ACHN (cell line): ENCODE results near the gene MAD1L1.
"Not testable (repeated sequence)": the region's sequence is repeated elsewhere in the genome, so short reads cannot be mapped to it uniquely, and the experiment has no call there.

Source experiments
- DNase-seq: peaks from one replicate; pipeline ENCODE4 v3.0.0-alpha.2; 2015
- in situ Hi-C: cut with HindIII; loops from 2 replicates; pipeline ENCODE4 v1.10.0; 2017; ENCODE audit warnings: low sequenced_read_pairs, low pct_ligation_motif_present, low pct_unique_long_range_greater_than_20kb

The MAD1L1 gene

GRCh38 chr7:1867370-1868260, 365.1 kb downstream of the MAD1L1 start:
- DNase-seq, result no peak
- in situ Hi-C loops, result no loop called here

- DNase-seq, result no peak
- in situ Hi-C loops, result no loop called here
These were observed 366.1 kb downstream of the MAD1L1 start for GRCh38 chr7:1866601-1867000.

GRCh38 chr7:1865571-1866255, 367.0 kb downstream of the MAD1L1 start:
- in situ Hi-C loops, result no loop called here
- DNase-seq, result no peak

DNA sequence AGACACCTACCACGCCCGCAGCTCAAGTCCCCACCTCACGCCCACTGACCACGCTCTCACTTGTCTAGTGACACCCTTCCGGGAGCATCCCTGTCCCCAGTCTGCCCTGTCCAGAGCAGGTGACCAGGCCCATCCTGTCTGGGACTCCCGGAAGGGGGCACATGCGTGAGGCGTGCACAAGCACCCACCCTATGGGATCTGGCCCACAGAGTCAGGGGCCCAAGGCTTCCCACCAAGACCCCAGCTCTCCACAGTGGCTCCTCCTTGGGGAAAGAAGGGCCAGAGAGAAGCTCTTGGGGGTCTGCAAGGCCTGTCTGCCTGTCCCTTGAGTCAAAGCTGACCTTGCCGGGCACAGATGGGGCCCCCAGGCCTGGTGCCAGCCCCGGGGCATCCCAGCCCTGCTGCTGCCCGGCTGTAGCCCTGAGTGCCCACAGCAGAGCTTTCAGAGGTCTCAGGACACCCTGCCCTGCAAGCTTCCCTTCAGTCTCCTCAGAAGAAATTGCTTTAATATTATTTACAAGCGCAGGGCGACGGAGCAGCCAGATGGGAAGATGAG, 367.7 kb downstream of the MAD1L1 start:
- in situ Hi-C loops, result no loop called here
- DNase-seq, result no peak

- in situ Hi-C loops, result no loop called here
- DNase-seq, result no peak
These were observed 368.4 kb downstream of the MAD1L1 start for GRCh38 chr7:1864161-1864940.

DNA sequence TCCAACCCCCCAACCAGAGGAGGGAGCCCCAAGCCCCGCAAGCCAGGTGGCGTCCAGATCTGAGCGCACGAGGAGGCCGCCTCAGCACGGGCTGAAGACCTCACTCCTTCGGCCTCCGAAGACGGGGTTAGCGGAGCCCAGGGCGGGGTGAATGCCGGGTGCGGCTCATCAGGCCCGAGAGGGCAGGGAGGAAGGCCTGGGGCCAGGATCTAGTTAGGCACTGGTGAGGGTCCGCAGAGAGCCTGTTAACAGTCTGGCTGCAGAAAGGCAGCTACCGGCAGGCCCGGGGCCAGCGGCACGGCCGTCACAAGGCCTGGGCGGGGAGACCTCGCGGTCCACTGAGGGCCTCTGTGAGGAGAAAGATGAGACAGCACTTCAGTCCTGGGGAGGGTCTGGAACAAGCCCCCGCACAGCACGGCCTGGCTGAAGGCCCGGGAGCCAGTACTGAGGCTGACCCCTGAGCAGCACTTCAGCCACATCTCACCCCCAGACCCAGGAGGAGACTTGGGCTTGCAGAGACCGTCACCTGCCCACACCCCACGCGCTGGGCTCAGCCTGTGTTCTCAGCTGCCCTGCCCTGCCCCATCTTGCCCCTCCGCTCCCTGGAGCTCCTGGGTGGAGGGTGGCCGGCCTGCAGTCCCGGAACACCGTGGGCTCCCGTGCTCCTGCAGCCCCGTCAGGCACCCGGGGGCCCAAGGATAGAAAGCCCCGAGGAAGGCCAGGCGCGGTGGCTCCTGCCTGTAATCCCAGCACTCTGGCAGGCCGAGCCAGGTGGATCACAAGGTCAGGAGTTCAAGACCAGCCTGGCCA, 369.4 kb downstream of the MAD1L1 start:
- no peak for DNase-seq
- in situ Hi-C loops, result no loop called here

- in situ Hi-C loops, result no loop called here
- no peak for DNase-seq
These were observed 370.2 kb downstream of the MAD1L1 start for GRCh38 chr7:1862560-1862959.

GRCh38 chr7:1861799-1862458, 370.8 kb downstream of the MAD1L1 start:
- in situ Hi-C loops, result no loop called here
- DNase-seq, result no peak

DNA sequence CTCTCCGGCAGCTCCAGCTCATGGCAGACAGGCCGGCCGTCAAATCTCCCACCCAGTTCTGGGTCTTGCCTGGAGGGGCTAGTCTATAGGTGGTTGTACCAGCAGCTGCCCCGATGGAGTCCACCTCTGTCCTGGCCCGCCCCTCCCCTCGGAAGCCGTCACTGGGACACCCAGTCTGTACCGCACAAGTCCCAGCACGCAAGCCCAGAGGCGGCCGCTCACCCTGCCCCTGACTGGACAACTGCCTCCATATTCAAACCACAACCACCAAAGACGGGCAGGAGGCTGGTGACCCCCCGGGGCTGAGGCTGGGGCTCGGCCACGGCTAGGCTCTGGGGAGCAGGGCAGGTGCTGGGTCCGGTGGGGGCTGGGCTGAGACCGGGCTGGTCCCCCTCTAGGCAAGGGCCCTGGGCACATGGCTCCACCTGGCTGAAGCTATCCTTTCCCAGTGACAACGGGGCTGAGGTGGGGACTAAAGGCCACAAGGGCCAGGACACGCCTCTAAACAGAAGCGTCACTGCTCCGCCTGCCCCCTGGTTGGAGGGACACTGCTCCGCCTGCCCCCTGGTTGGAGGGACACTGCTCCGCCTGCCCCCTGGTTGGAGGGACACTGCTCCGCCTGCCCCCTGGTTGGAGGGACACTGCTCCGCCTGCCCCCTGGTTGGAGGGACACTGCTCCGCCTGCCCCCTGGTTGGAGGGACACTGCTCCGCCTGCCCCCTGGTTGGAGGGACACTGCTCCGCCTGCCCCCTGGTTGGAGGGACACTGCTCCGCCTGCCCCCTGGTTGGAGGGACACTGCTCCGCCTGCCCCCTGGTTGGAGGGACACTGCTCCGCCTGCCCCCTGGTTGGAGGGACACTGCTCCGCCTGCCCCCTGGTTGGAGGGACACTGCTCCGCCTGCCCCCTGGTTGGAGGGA, 371.6 kb downstream of the MAD1L1 start:
- in situ Hi-C loops, DNase-seq: not testable (repeated sequence)

GRCh38 chr7:1859266-1860035, 373.3 kb downstream of the MAD1L1 start:
- no peak for DNase-seq
- in situ Hi-C loops, result no loop called here

DNA sequence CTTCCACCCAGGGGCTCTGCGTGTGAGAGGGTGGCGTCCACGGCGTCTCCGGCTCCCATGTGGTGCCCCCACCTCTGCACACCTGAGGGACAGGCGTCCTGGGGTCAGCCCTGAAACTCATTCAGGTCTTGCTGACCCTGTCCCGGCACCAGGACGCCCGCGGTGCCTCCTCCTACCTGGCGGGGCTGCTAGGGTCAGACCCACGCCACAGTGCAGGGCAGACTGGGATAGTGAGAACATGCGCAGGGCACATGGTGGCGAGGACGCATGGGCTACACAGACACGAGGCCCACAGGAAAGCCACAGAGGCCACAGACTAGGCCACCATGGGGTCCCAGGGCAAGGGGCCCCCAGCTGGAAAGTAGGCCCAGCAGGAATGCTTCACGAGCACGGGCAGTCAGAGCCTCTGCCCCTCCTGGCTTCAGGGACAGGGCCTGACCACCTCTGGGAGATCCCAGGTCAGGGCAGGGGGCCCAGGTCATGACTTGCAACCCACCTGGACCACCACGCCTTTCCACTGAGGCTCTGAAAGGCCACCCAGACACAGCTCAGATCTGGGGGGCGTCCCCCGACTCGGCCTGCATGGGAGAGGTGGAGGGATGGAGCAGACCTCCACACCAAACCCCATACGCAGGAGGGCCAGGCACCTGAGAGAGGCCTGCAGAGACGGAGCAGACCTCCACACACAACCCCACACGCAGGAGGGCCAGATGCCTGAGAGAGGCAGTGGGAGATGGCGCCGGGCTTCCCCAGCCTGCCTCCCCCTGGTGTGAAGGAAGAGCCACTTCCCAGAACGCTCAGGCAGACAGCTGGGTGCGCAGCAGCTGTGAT, 374.1 kb downstream of the MAD1L1 start:
- DNase-seq, result no peak
- in situ Hi-C loops, result no loop called here

- in situ Hi-C loops, result no loop called here
These were observed 375.0 kb downstream of the MAD1L1 start for GRCh38 chr7:1857487-1858421.

GRCh38 chr7:1856888-1857441, 375.8 kb downstream of the MAD1L1 start:
- in situ Hi-C loops, result no loop called here
- no peak for DNase-seq

More at GRCh38 chr7:1857487-1858421, 375.0 kb downstream of the MAD1L1 start:
- no peak for DNase-seq
